ENCODE data around the gene SORCS2.

DNA sequence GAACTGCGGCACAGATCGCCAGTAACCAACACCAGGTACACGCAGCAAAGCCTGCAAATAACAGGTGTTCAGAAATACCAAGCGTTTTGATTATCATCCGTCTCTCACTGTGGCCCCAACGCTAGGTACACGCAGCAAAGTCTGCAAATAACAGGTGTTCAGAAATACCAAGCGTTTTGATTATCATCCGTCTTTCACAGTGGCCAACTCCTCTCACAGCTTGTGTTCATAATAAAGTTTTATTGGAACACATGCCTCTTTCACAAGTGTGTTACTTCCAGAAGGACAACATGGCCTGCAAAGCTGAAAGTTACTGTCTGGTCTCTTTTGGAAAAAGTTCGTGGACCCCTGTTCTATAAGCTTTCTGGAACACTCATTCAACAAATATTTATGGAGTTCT, 594.2 kb downstream of the SORCS2 start:
- TF ChIP-seq, protein P1, sequence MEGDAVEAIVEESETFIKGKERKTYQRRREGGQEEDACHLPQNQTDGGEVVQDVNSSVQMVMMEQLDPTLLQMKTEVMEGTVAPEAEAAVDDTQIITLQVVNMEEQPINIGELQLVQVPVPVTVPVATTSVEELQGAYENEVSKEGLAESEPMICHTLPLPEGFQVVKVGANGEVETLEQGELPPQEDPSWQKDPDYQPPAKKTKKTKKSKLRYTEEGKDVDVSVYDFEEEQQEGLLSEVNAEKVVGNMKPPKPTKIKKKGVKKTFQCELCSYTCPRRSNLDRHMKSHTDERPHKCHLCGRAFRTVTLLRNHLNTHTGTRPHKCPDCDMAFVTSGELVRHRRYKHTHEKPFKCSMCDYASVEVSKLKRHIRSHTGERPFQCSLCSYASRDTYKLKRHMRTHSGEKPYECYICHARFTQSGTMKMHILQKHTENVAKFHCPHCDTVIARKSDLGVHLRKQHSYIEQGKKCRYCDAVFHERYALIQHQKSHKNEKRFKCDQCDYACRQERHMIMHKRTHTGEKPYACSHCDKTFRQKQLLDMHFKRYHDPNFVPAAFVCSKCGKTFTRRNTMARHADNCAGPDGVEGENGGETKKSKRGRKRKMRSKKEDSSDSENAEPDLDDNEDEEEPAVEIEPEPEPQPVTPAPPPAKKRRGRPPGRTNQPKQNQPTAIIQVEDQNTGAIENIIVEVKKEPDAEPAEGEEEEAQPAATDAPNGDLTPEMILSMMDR (optimal IDR thresholded peaks at IDR 0.05 in 1 of 3, IDR thresholded peaks at IDR 0.05 in 1 of 3, conservative IDR thresholded peaks at IDR 0.05 in 1 of 3; ENCODE audit: extremely low read depth in 1 of 3, insufficient read depth in 2 of 3, low read length in 3 of 3) = no peak
- TF ChIP-seq EZH2 (IDR thresholded peaks at IDR 0.05; ENCODE audit: low read length) = no peak

Measured in keratinocyte (primary cell).